Sigmoid colon (tissue), 4 donors: ENCODE measurements around the gene COLEC12.

Experiments used
- EP300 ChIP-seq, 4 donors: sonication (generic); formaldehyde crosslinking; IDR thresholded peaks; one replicate each; pipeline ENCODE4 v1.6.1; 2017; ENCODE audit warnings: antibody characterized with exemption in 4 of 4
- POLR2A ChIP-seq, 2 donors: fragments of 450-650 bp; IDR thresholded peaks; one replicate each; pipeline ENCODE4 v1.6.1; 2016; ENCODE audit warnings: antibody characterized with exemption in 2 of 2, mild to moderate bottlenecking in 2 of 2, moderate library complexity in 2 of 2
- TF ChIP-seq, protein P1 (sequence below), 4 experiments: fragments of 450-650 bp in 3 of 4; fragments of 200-600 bp in 1 of 4; IDR thresholded peaks; one replicate each; pipeline ENCODE4 v1.5.1; 2016 to 2019; ENCODE audit warnings: antibody characterized with exemption in 4 of 4, mild to moderate bottlenecking in 3 of 4, moderate library complexity in 2 of 4

DNA sequence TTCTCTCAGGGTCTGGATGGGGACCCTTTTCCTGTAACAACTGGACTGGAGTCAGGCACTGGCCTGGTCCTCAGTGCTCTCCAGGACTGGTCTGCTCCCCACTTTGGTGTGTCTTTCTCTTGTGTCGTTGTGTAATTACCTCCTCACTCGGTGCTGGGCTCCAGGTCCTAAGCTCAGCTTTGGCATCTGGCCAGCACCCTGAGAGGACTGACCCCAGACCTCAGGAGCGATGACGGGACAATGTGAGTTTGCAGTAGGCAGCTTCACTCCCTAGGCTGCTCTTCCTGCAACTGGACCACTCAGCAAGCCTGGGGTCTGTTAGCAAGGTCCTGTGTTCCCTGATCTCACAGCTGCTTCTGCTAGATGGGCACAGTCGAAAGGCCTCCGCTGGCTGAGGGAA, 93.8 kb downstream of the COLEC12 start:
- TF ChIP-seq POLR2A (IDR thresholded peaks at IDR 0.05) (no peak), EP300 (IDR thresholded peaks at IDR 0.05) (no peak)
- TF ChIP-seq, protein P1, sequence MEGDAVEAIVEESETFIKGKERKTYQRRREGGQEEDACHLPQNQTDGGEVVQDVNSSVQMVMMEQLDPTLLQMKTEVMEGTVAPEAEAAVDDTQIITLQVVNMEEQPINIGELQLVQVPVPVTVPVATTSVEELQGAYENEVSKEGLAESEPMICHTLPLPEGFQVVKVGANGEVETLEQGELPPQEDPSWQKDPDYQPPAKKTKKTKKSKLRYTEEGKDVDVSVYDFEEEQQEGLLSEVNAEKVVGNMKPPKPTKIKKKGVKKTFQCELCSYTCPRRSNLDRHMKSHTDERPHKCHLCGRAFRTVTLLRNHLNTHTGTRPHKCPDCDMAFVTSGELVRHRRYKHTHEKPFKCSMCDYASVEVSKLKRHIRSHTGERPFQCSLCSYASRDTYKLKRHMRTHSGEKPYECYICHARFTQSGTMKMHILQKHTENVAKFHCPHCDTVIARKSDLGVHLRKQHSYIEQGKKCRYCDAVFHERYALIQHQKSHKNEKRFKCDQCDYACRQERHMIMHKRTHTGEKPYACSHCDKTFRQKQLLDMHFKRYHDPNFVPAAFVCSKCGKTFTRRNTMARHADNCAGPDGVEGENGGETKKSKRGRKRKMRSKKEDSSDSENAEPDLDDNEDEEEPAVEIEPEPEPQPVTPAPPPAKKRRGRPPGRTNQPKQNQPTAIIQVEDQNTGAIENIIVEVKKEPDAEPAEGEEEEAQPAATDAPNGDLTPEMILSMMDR (IDR thresholded peaks at IDR 0.05): no peak
